H1 (cell line): Measurements from ENCODE around the gene NEU4. TPM values are rescaled to one million over a fixed set of nuclear protein-coding genes. Genes with fewer than 3 reads are reported as not detected.
A peak's percentile ranks its signal among the peaks of the same experiment; 100 is the strongest.

ENCODE experiments used
- CTCF ChIA-PET: fragments of 300-600 bp; sonication (Branson Sonifier 250); formaldehyde crosslinking; loops from one replicate; lab custom pipeline; 2021; ENCODE audit not compliant: partially characterized antibody; lab: Charles Lee
- POLR2A ChIA-PET: fragments of 300-600 bp; sonication (Branson Sonifier 250); formaldehyde crosslinking; loops from one replicate; lab custom pipeline; 2021; ENCODE audit warnings: inconsistent platforms; ENCODE audit not compliant: partially characterized antibody; lab: Charles Lee
- DNase-seq, 2 experiments: peaks; one replicate each; pipeline versions ENCODE4 v3.0.0 to v3.0.0-alpha.2; 2010 to 2022; ENCODE audit warnings: low spot score in 2 of 2, low read depth in 1 of 2, mixed read lengths in 1 of 2
- FAIRE-seq: peaks from 2 replicates; lab custom pipeline; 2011; peaks lifted over from hg19 to GRCh38; lab: Jason Lieb, UNC
- H2AFZ ChIP-seq: 2 replicates; pipeline ENCODE4 v1.8.1; 2012; ENCODE audit warnings: low read length, inconsistent platforms
- H2AK5ac ChIP-seq: 2 replicates; pipeline ENCODE4 v1.6.1; 2013; ENCODE audit warnings: low read depth, low read length
- H2BK120ac ChIP-seq: replicated peaks from 2 replicates; pipeline ENCODE3; 2013; ENCODE audit warnings: low read depth, low read length, inconsistent platforms
- H2BK12ac ChIP-seq: 2 replicates; pipeline ENCODE4 v1.6.1; 2013; ENCODE audit warnings: low read depth, low read length
- H2BK15ac ChIP-seq: 2 replicates; pipeline ENCODE4 v1.6.1; 2013; ENCODE audit warnings: low read length
- H2BK20ac ChIP-seq: 2 replicates; pipeline ENCODE4 v1.6.1; 2013; ENCODE audit warnings: low read length
- H2BK5ac ChIP-seq: 2 replicates; pipeline ENCODE4 v1.6.1; 2013; ENCODE audit warnings: low read depth, low read length
- H3K14ac ChIP-seq: 2 replicates; pipeline ENCODE4 v1.6.1; 2013; ENCODE audit warnings: inconsistent platforms; ENCODE audit not compliant: insufficient read length
- H3K18ac ChIP-seq: 2 replicates; pipeline ENCODE4 v1.6.1; 2013; ENCODE audit warnings: low read length; ENCODE audit errors: extremely low read depth
- H3K23ac ChIP-seq: 2 replicates; pipeline ENCODE4 v1.6.1; 2013; ENCODE audit warnings: inconsistent platforms; ENCODE audit not compliant: insufficient read length
- H3K23me2 ChIP-seq: 2 replicates; pipeline ENCODE4 v1.6.1; 2013; ENCODE audit warnings: low read depth, low read length
- H3K27ac ChIP-seq: 2 replicates; pipeline ENCODE4 v1.6.1; 2011; ENCODE audit warnings: low read depth, low read length, inconsistent platforms
- H3K27me3 ChIP-seq, 4 experiments: replicated peaks in 1 of 4; 1 replicate in 1 of 4; 2 replicates in 3 of 4; pipeline versions ENCODE4 v1.6.1 to v1.8.1; 2011 to 2013; ENCODE audit warnings: low read length in 3 of 4, mild to moderate bottlenecking in 3 of 4, inconsistent platforms in 2 of 4, mixed read lengths in 2 of 4, moderate library complexity in 1 of 4; ENCODE audit not compliant: control insufficient read depth in 3 of 4, insufficient read depth in 3 of 4; ENCODE audit errors: extremely low read depth in 1 of 4
- H3K36me3 ChIP-seq, 4 experiments: 2 replicates each; pipeline versions ENCODE4 v1.6.1 to v1.8.1; 2011 to 2013; ENCODE audit warnings: mild to moderate bottlenecking in 4 of 4, low read length in 3 of 4, moderate library complexity in 2 of 4, control low read depth in 1 of 4, inconsistent platforms in 1 of 4; ENCODE audit not compliant: insufficient read depth in 4 of 4, control insufficient read depth in 2 of 4
- H3K4ac ChIP-seq: replicated peaks from 2 replicates; pipeline ENCODE3; 2013; ENCODE audit warnings: low read length, low read depth, mixed read lengths, inconsistent platforms; ENCODE audit not compliant: insufficient read length
- H3K4me1 ChIP-seq, 4 experiments: replicated peaks in 1 of 4; 1 replicate in 1 of 4; 2 replicates in 3 of 4; pipeline versions ENCODE4 v1.6.1 to v1.8.1; 2011 to 2013; ENCODE audit warnings: low read length in 3 of 4, inconsistent platforms in 2 of 4, mixed read lengths in 1 of 4; ENCODE audit not compliant: insufficient read depth in 4 of 4, control insufficient read depth in 3 of 4
- H3K4me2 ChIP-seq, 2 experiments: 2 replicates each; pipeline versions ENCODE4 v1.6.1 to v1.8.1; 2011 to 2013; ENCODE audit warnings: low read depth in 2 of 2, low read length in 2 of 2, control low read depth in 1 of 2, inconsistent platforms in 1 of 2, mild to moderate bottlenecking in 1 of 2; ENCODE audit not compliant: insufficient read depth in 1 of 2
- H3K4me3 ChIP-seq, 4 experiments: fragments of 200-600, 300-600 bp in 1 of 4; sonication (generic), shearing (Covaris generic), sonication (Bioruptor Twin) in 1 of 4; 2 replicates each; pipeline versions ENCODE4 v1.5.1 to v1.8.1; 2011 to 2016; ENCODE audit warnings: low read length in 4 of 4, low read depth in 3 of 4, control low read depth in 2 of 4, inconsistent platforms in 2 of 4, mild to moderate bottlenecking in 2 of 4, mixed read lengths in 1 of 4, moderate library complexity in 1 of 4; ENCODE audit not compliant: insufficient read depth in 2 of 4; ENCODE audit errors: extremely low read depth in 1 of 4
- H3K56ac ChIP-seq: replicated peaks from 2 replicates; pipeline ENCODE3; 2013; ENCODE audit warnings: low read depth, mild to moderate bottlenecking, mixed read lengths, low read length, inconsistent platforms; ENCODE audit not compliant: insufficient read length
- H3K79me1 ChIP-seq: 2 replicates; pipeline ENCODE4 v1.6.1; 2013; ENCODE audit warnings: low read depth, low read length, control low read depth
- H3K79me2 ChIP-seq, 2 experiments: 2 replicates each; pipeline versions ENCODE4 v1.6.1 to v1.8.1; 2012 to 2013; ENCODE audit warnings: low read length in 2 of 2, mild to moderate bottlenecking in 2 of 2, inconsistent platforms in 1 of 2; ENCODE audit not compliant: insufficient read depth in 2 of 2, control insufficient read depth in 1 of 2
- H3K9ac ChIP-seq, 4 experiments: replicated peaks in 1 of 4; 1 replicate in 1 of 4; 2 replicates in 3 of 4; pipeline versions ENCODE4 v1.6.1 to v1.8.1; 2011 to 2013; ENCODE audit warnings: low read depth in 3 of 4, low read length in 3 of 4, control low read depth in 2 of 4, mild to moderate bottlenecking in 2 of 4, moderate library complexity in 2 of 4, inconsistent platforms in 1 of 4; ENCODE audit errors: extremely low read depth in 1 of 4
- H3K9me3 ChIP-seq, 2 experiments: 2 replicates each; pipeline versions ENCODE4 v1.6.1 to v1.8.1; 2012 to 2013; ENCODE audit warnings: mild to moderate bottlenecking in 2 of 2, moderate library complexity in 2 of 2, control low read depth in 1 of 2, inconsistent platforms in 1 of 2, low read depth in 1 of 2, low read length in 1 of 2, mixed read lengths in 1 of 2; ENCODE audit not compliant: insufficient read depth in 2 of 2
- H4K20me1 ChIP-seq, 2 experiments: replicated peaks in 1 of 2; 2 replicates each; pipeline versions ENCODE3 to v1.8.1; 2011 to 2013; ENCODE audit warnings: inconsistent platforms in 2 of 2, low read length in 2 of 2, mild to moderate bottlenecking in 1 of 2; ENCODE audit not compliant: insufficient read depth in 2 of 2, control insufficient read depth in 1 of 2
- H4K5ac ChIP-seq: 2 replicates; pipeline ENCODE4 v1.6.1; 2013; ENCODE audit warnings: low read length, low read depth, mixed read lengths, inconsistent platforms; ENCODE audit not compliant: insufficient read length
- H4K8ac ChIP-seq: 2 replicates; pipeline ENCODE4 v1.8.0; 2013; ENCODE audit warnings: mild to moderate bottlenecking, moderate library complexity, low read length, inconsistent platforms; ENCODE audit not compliant: insufficient read depth; ENCODE audit errors: extremely low read depth
- H4K91ac ChIP-seq: replicated peaks from 2 replicates; pipeline ENCODE3; 2013; ENCODE audit warnings: low read length, mixed read lengths, inconsistent platforms; ENCODE audit not compliant: insufficient read length
- BCL11A ChIP-seq, 2 experiments: IDR thresholded peaks; one replicate each; pipeline ENCODE4 v1.6.1; 2011; ENCODE audit warnings: low read depth in 2 of 2, low read length in 2 of 2, mild to moderate bottlenecking in 2 of 2
- CBX5 ChIP-seq: fragments of 300-800, 300-1000 bp; sonication (generic); IDR thresholded peaks from 2 replicates; pipeline ENCODE4 v1.7.1; 2016; ENCODE audit warnings: antibody characterized with exemption, low read length, low read depth
- CREB1 ChIP-seq: IDR thresholded peaks from 2 replicates; pipeline ENCODE4 v1.6.1; 2012; ENCODE audit warnings: inconsistent platforms
- GABPA ChIP-seq: IDR thresholded peaks from 2 replicates; pipeline ENCODE4 v1.6.1; 2011; ENCODE audit warnings: mild to moderate bottlenecking, low read length, moderate library complexity, borderline replicate concordance; ENCODE audit not compliant: insufficient read depth
- HDAC6 ChIP-seq: IDR thresholded peaks from one replicate; pipeline ENCODE4 v1.7.1; 2012; ENCODE audit warnings: low read depth, mild to moderate bottlenecking, inconsistent platforms, low read length, moderate library complexity
- JUND ChIP-seq: IDR thresholded peaks from 2 replicates; pipeline ENCODE4 v1.6.1; 2011; ENCODE audit warnings: mild to moderate bottlenecking, improper control_type of control experiment, low read length
- POU5F1 ChIP-seq: IDR thresholded peaks from 2 replicates; pipeline ENCODE4 v1.6.1; 2011; ENCODE audit warnings: low read depth, mild to moderate bottlenecking, low read length, moderate library complexity
- RXRA ChIP-seq: IDR thresholded peaks from 2 replicates; pipeline ENCODE4 v1.6.1; 2011; ENCODE audit warnings: low read depth, mild to moderate bottlenecking, low read length, moderate library complexity; ENCODE audit not compliant: insufficient read depth
- SIRT6 ChIP-seq: IDR thresholded peaks from one replicate; pipeline ENCODE4 v1.7.1; 2012; ENCODE audit warnings: low read length, inconsistent platforms
- SIX5 ChIP-seq: IDR thresholded peaks from 2 replicates; pipeline ENCODE4 v1.6.1; 2011; ENCODE audit warnings: mild to moderate bottlenecking, low read depth, low read length
- SP1 ChIP-seq: IDR thresholded peaks from 2 replicates; pipeline ENCODE4 v1.6.1; 2011; ENCODE audit warnings: low read depth, low read length
- SP2 ChIP-seq: IDR thresholded peaks from 2 replicates; pipeline ENCODE4 v1.6.1; 2012; ENCODE audit warnings: mild to moderate bottlenecking, low read length, inconsistent platforms
- ZNF274 ChIP-seq: IDR thresholded peaks from 2 replicates; pipeline ENCODE4 v1.7.0; 2012; ENCODE audit warnings: low read length, borderline replicate concordance; ENCODE audit errors: extremely low read depth
- WGBS, 2 experiments: shearing (Covaris generic) in 1 of 2; methylation state at CpG; one replicate each; pipeline versions ENCODE4 v1.1.6 to v1.1.7; 2013 to 2015; ENCODE audit warnings: low lambda C conversion rate in 2 of 2, mixed read lengths in 2 of 2, inconsistent platforms in 1 of 2, low coverage in 1 of 2, missing lambda C conversion rate in 1 of 2; ENCODE audit not compliant: insufficient replicate concordance in 2 of 2, insufficient coverage in 1 of 2, insufficient read length in 1 of 2; ENCODE audit errors: extremely low coverage in 1 of 2, missing lambda C conversion rate in 1 of 2; 5-methylcytosine and 5-hydroxymethylcytosine counted together
- polyA plus RNA-seq, 7 experiments: library from polyadenylated mRNA; depleted of rRNA in 3 of 7; stranded (reverse) in 5 of 7; unstranded in 2 of 7; fragments of >200 nt in 5 of 7; fragments of 200-250 nt in 2 of 7; gene quantifications; 1 replicate in 5 of 7; 2 replicates in 1 of 7; 4 replicates in 1 of 7; pipeline versions ENCODE4 v1.2.1 to v1.2.3, GENCODE V29; 2011 to 2013; ENCODE audit warnings: missing spikeins in 2 of 7, mixed read lengths in 2 of 7
- total RNA-seq: library from RNA; stranded (reverse); fragmentation: NEBNext Ultra II Directional; extraction: Animal tissue kit (Norgen Biotek cat#: 25700); gene quantifications from 2 replicates; pipeline ENCODE4 v1.2.1, GENCODE V29; 2021

The NEU4 gene
- total and polyA plus RNA-seq, 2 of the 8 experiments (the other 6 are each of a cell fraction or from before 2014, with no cell fraction given) = 0.32 to 0.50 TPM

DNA sequence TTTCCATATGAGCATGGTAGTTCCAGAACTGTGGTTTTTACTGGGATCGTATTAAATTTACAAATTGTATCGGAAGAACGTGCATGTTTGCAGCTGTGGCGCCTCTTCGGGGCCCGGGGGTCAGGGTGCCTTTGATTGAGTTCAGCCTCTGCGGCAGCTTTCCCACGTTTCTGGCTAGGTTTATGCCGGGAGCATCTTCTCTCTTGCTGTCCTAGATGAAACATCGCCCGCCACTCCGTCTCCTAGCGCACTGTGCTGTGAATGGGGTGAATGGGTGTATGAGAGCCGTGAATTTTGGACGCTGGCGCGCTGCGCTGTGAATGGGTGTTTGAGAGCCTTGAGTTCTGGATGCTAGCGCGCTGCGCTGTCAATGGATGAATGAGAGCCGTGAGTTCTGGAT is 37.4 kb downstream of the NEU4 start:
- 88% methylated on average over 22 of the region's 22 CpGs; no CpG with 5 or more reads in 1 of the 2 experiments for WGBS, 2 experiments
- FAIRE-seq (no peak), DNase-seq (peak in 1 of 2 experiments; percentile 8)
- Histone ChIP-seq H2AFZ (no peak overlapping the region), H3K23me2 (no peaks in the 10 kb centered on the region; the same call in 1 of the 2 replicates), H3K27ac (no peak overlapping the region), H3K4ac (no peak overlapping the region), H2BK120ac (no peak overlapping the region), H3K79me2 (no peaks in the 10 kb centered on the region), H3K4me3 (no peak overlapping the region), H2AK5ac (no peak overlapping the region), H2BK20ac (no peak overlapping the region), H3K27me3 (peaks cover 0 to 15% (median 11%) of the 10 kb centered on the region in 4 experiments; a peak in 4 of 7 replicates), H2BK12ac (no peak overlapping the region), H3K4me1 (peaks cover 0 to 4% (median 0%) of the 10 kb centered on the region in 4 experiments; a peak in 1 of 7 replicates), H4K5ac (no peak overlapping the region), H3K18ac (no peak overlapping the region), H3K79me1 (no peaks in the 10 kb centered on the region), H3K56ac (no peak overlapping the region), H4K91ac (no peak overlapping the region), H4K8ac (no peak overlapping the region), H3K9me3 (no peaks in the 10 kb centered on the region), H4K20me1 (no peaks in the 10 kb centered on the region), H2BK5ac (no peak overlapping the region), H2BK15ac (no peak overlapping the region), H3K14ac (no peak overlapping the region), H3K23ac (no peak overlapping the region), H3K4me2 (no peak overlapping the region), H3K9ac (no peak overlapping the region), H3K36me3 (no peaks in the 10 kb centered on the region)
- ChIA-PET POLR2A (interaction anchor here (2.5 kb wide), 1 partner anchor 13 kb away, joined by 6 read pairs; no protein-coding TSS in a partner anchor), CTCF (interaction anchor here (1.4 to 2.5 kb wide), 2 partner anchors 8 to 32 kb away, joined by 3 to 8 read pairs; no protein-coding TSS in a partner anchor)
- no peak for TF ChIP-seq RXRA
- no peak for TF ChIP-seq GABPA
- no peak for TF ChIP-seq SP2
- TF ChIP-seq CREB1 = no peak
- no peak for TF ChIP-seq SIRT6
- TF ChIP-seq ZNF274 = no peak
- no peak for TF ChIP-seq HDAC6
- TF ChIP-seq BCL11A (IDR thresholded peaks at IDR 0.05; ENCODE audit: low read depth in 2 of 2, low read length in 2 of 2) = no peak
- no peak for TF ChIP-seq SP1
- TF ChIP-seq SIX5 = no peak
- no peak for TF ChIP-seq CBX5
- no peak for TF ChIP-seq JUND
- no peak for TF ChIP-seq POU5F1
